Sigmoid colon (tissue), 7 donors: Measurements from ENCODE around the gene LRRC2. TPM values are rescaled to one million over a fixed set of nuclear protein-coding genes. Genes with fewer than 3 reads are reported as not detected.

ENCODE experiments used
- DNase-seq: peaks from one replicate; pipeline ENCODE4 v3.0.0-alpha.2; 2019
- H3K27ac ChIP-seq, 4 donors: fragments of 200-600 bp; sonication (generic); one replicate each; pipeline ENCODE4 v1.5.1; 2016 to 2019; ENCODE audit warnings: mild to moderate bottlenecking in 1 of 4
- H3K27me3 ChIP-seq, 3 donors: fragments of 200-600 bp; sonication (generic); one replicate each; pipeline ENCODE4 v1.5.1; 2019; ENCODE audit warnings: mild to moderate bottlenecking in 1 of 3
- H3K36me3 ChIP-seq, 4 donors: fragments of 200-600 bp; sonication (generic); one replicate each; pipeline ENCODE4 v1.5.1; 2016 to 2019
- H3K4me1 ChIP-seq, 4 donors: fragments of 200-600 bp; sonication (generic); one replicate each; pipeline ENCODE4 v1.5.1; 2017 to 2019
- H3K4me3 ChIP-seq, 4 donors: fragments of 200-600 bp; sonication (generic); one replicate each; pipeline ENCODE4 v1.5.1; 2017 to 2019; ENCODE audit warnings: mild to moderate bottlenecking in 2 of 4, moderate library complexity in 1 of 4
- H3K9me3 ChIP-seq, 4 donors: fragments of 200-600 bp in 3 of 4; sonication (generic) in 3 of 4; one replicate each; pipeline versions ENCODE4 v1.5.1 to v1.6.1; 2013 to 2019
- CTCF ChIP-seq, 4 experiments: fragments of 450-650 bp in 3 of 4; fragments of 200-600 bp in 1 of 4; IDR thresholded peaks; one replicate each; pipeline ENCODE4 v1.5.1; 2016 to 2019; ENCODE audit warnings: antibody characterized with exemption in 4 of 4, mild to moderate bottlenecking in 3 of 4, moderate library complexity in 2 of 4
- EP300 ChIP-seq, 4 donors: sonication (generic); formaldehyde crosslinking; IDR thresholded peaks; one replicate each; pipeline ENCODE4 v1.6.1; 2017; ENCODE audit warnings: antibody characterized with exemption in 4 of 4
- POLR2A ChIP-seq, 2 donors: fragments of 450-650 bp; IDR thresholded peaks; one replicate each; pipeline ENCODE4 v1.6.1; 2016; ENCODE audit warnings: antibody characterized with exemption in 2 of 2, mild to moderate bottlenecking in 2 of 2, moderate library complexity in 2 of 2
- POLR2AphosphoS5 ChIP-seq, 4 donors: sonication (generic); formaldehyde crosslinking; IDR thresholded peaks; one replicate each; pipeline ENCODE4 v1.6.1; 2017; ENCODE audit warnings: antibody characterized with exemption in 4 of 4
- WGBS, 2 donors: extraction: QIAGEN DNeasy Blood & Tissue Kit; methylation state at CpG; one replicate each; pipeline ENCODE4 v1.1.7; 2013; 5-methylcytosine and 5-hydroxymethylcytosine counted together
- intact Hi-C: fragments of 100-400 bp; cut with DNase I; formaldehyde crosslinking; loops from one replicate; pipeline ENCODE4 v1.15.1; 2023
- polyA plus RNA-seq, 3 donors: library from polyadenylated mRNA; stranded (reverse); fragments of 200-250 nt; gene quantifications; one replicate each; pipeline ENCODE4 v1.2.3, GENCODE V29; 2013
- total RNA-seq, 4 donors: library from RNA; depleted of rRNA; stranded (reverse); fragments of >200 nt; gene quantifications; one replicate each; pipeline ENCODE4 v1.1.0, GENCODE V29; 2016
- donor health status: healthy with polysubstance abuse.
- donor health status: Bipolar disorder and iron deficiency.
- donor health status: healthy.

The LRRC2 gene
- total and polyA plus RNA-seq, 7 donors = 0.46 to 11.1 (median 3.6) TPM

- 72 to 89% methylated on average over 10 of the region's 10 CpGs for WGBS, 2 donors
- DNase-seq = no peak
- intact Hi-C loops = no loop called here
- Histone ChIP-seq H3K27ac (no peak overlapping the region), H3K4me3 (no peak overlapping the region), H3K9me3 (no peaks in the 10 kb centered on the region), H3K36me3 (no peaks in the 10 kb centered on the region), H3K4me1 (no peaks in the 10 kb centered on the region), H3K27me3 (peaks cover 4 to 48% (median 7%) of the 10 kb centered on the region in 3 donors)
- TF ChIP-seq POLR2A (IDR thresholded peaks at IDR 0.05) (no peak), CTCF (IDR thresholded peaks at IDR 0.05) (no peak), POLR2AphosphoS5 (IDR thresholded peaks at IDR 0.05) (no peak), EP300 (IDR thresholded peaks at IDR 0.05) (no peak)
Observed at GRCh38 chr3:46576386-46576785, 10.3 kb upstream of the LRRC2 start.

GRCh38 chr3:46575577-46576222, 9.6 kb upstream of the LRRC2 start:
- Histone ChIP-seq H3K27ac (no peak overlapping the region), H3K9me3 (no peaks in the 10 kb centered on the region), H3K36me3 (no peaks in the 10 kb centered on the region), H3K4me3 (no peak overlapping the region), H3K27me3 (peaks cover 4 to 48% (median 7%) of the 10 kb centered on the region in 3 donors), H3K4me1 (no peaks in the 10 kb centered on the region)
- TF ChIP-seq POLR2AphosphoS5 (IDR thresholded peaks at IDR 0.05) (no peak), EP300 (IDR thresholded peaks at IDR 0.05) (no peak), CTCF (IDR thresholded peaks at IDR 0.05) (no peak)
- DNase-seq = no peak
- intact Hi-C loops = no loop called here
- 92 to 94% methylated on average over 11 of the region's 11 CpGs for WGBS, 2 donors

- H3K9me3 ChIP-seq = no peaks in the 10 kb centered on the region
- no peaks in the 10 kb centered on the region for H3K4me1 ChIP-seq
- WGBS, 2 donors = 86 to 89% methylated on average over 5 of the region's 5 CpGs
- DNase-seq = no peak
- H3K27ac ChIP-seq = no peak overlapping the region
- H3K4me3 ChIP-seq = no peak overlapping the region
- intact Hi-C loops = no loop called here
- no peaks in the 10 kb centered on the region for H3K36me3 ChIP-seq
- H3K27me3 ChIP-seq = peaks cover 4 to 48% (median 7%) of the 10 kb centered on the region in 3 donors
- no peak for TF ChIP-seq CTCF (IDR thresholded peaks at IDR 0.05)
- no peak for TF ChIP-seq POLR2AphosphoS5 (IDR thresholded peaks at IDR 0.05)
- no peak for TF ChIP-seq EP300 (IDR thresholded peaks at IDR 0.05)
- no peak for TF ChIP-seq POLR2A (IDR thresholded peaks at IDR 0.05)
Observed at GRCh38 chr3:46574881-46575576, 8.9 kb upstream of the LRRC2 start.

DNA sequence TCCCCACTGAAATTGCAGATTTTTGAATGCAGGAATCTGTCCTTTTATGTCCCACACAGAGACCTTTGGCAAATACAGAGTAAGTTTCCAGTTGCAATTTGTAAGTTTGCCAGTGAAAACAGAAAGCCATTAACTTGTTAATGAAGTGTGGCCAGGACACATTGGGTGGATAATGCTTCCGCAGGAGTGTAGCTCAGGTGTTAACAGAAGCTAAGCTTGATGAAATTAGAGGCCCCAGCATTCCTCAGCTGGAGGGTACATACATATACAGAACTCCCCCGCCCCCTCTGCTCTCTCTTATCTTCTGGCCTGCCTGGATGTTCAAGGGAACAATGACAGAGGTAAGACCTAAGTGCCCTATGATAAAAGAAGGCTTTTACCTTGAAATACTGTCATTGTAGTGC, 8.1 kb upstream of the LRRC2 start:
- no peak for DNase-seq
- WGBS, 2 donors = 47 to 78% methylated on average over 2 of the region's 2 CpGs
- Histone ChIP-seq H3K27me3 (peaks cover 4 to 41% (median 7%) of the 10 kb centered on the region in 3 donors), H3K36me3 (no peaks in the 10 kb centered on the region), H3K4me3 (no peak overlapping the region), H3K27ac (no peak overlapping the region), H3K4me1 (no peaks in the 10 kb centered on the region), H3K9me3 (no peaks in the 10 kb centered on the region)
- intact Hi-C loops = no loop called here
- no peak for TF ChIP-seq POLR2A (IDR thresholded peaks at IDR 0.05)
- no peak for TF ChIP-seq POLR2AphosphoS5 (IDR thresholded peaks at IDR 0.05)
- no peak for TF ChIP-seq EP300 (IDR thresholded peaks at IDR 0.05)
- no peak for TF ChIP-seq CTCF (IDR thresholded peaks at IDR 0.05)
